Upper lobe of right lung (tissue), 1 donor: ENCODE data around the gene SCAMP1. TPM values are rescaled to one million over a fixed set of nuclear protein-coding genes. Genes with fewer than 3 reads are reported as not detected.

ENCODE experiments used
- ATAC-seq: fragments of 200-7000 bp; cut with Tn5 transposase; one replicate; pipeline ENCODE4 v1.9.1; 2020; ENCODE audit warnings: mild to moderate bottlenecking, moderate library complexity
- DNase-seq: peaks from one replicate; pipeline ENCODE4 v3.0.0-alpha.2; 2020
- H3K27ac ChIP-seq: fragments of 200-600 bp; one replicate; pipeline ENCODE4 v1.8.0; 2022
- H3K27me3 ChIP-seq: fragments of 200-600 bp; one replicate; pipeline ENCODE4 v1.8.0; 2022; ENCODE audit warnings: mild to moderate bottlenecking
- H3K36me3 ChIP-seq: fragments of 200-600 bp; one replicate; pipeline ENCODE4 v1.8.0; 2022
- H3K4me1 ChIP-seq: fragments of 200-600 bp; one replicate; pipeline ENCODE4 v1.8.0; 2022
- H3K4me3 ChIP-seq: fragments of 200-600 bp; one replicate; pipeline ENCODE4 v1.8.0; 2022; ENCODE audit warnings: mild to moderate bottlenecking
- H3K9me3 ChIP-seq: fragments of 200-600 bp; one replicate; pipeline ENCODE4 v1.8.0; 2022
- CTCF ChIP-seq: fragments of 200-600 bp; IDR thresholded peaks from one replicate; pipeline ENCODE4 v1.8.0; 2022; ENCODE audit warnings: antibody characterized with exemption
- intact Hi-C: fragments of 100-400 bp; cut with DNase I; formaldehyde crosslinking; loops from one replicate; pipeline ENCODE4 v1.11.0; 2022
- total RNA-seq: library from RNA; stranded (reverse); fragmentation: NEBNext Ultra II Directional; extraction: Animal tissue kit (Norgen Biotek cat#: 25700); gene quantifications from one replicate; pipeline ENCODE4 v1.2.1, GENCODE V29; 2021
- donor health status: DM: no; HTN: yes; CAD: no; lungs with severe emphysema.

SCAMP1 gene
- total RNA-seq, 1 donor from 2014 or later, result 35.9 TPM

- intact Hi-C loops, result no loop called here
- no peaks in the 10 kb centered on the region for H3K9me3 ChIP-seq
- peaks cover 22% of the 10 kb centered on the region for H3K4me1 ChIP-seq
- DNase-seq, result no peak
- H3K36me3 ChIP-seq, result no peaks in the 10 kb centered on the region
- ATAC-seq, result no peak
- peak overlapping the region; percentile 99 for H3K4me3 ChIP-seq
- peak overlapping the region; percentile 94 for H3K27ac ChIP-seq
- H3K27me3 ChIP-seq, result no peaks in the 10 kb centered on the region
- TF ChIP-seq CTCF, result no peak
Measured at GRCh38 chr5:78361631-78361993, 1.2 kb downstream of the SCAMP1 start.

GRCh38 chr5:78362220-78362619 is 1.8 kb downstream of the SCAMP1 start:
- no peaks in the 10 kb centered on the region for H3K27me3 ChIP-seq
- no peak overlapping the region for H3K4me3 ChIP-seq
- intact Hi-C loops, result no loop called here
- no peaks in the 10 kb centered on the region for H3K9me3 ChIP-seq
- DNase-seq (no peak), ATAC-seq (no peak)
- TF ChIP-seq CTCF, result no peak
- peaks cover 22% of the 10 kb centered on the region for H3K4me1 ChIP-seq
- H3K27ac ChIP-seq, result no peak overlapping the region
- no peaks in the 10 kb centered on the region for H3K36me3 ChIP-seq

DNA sequence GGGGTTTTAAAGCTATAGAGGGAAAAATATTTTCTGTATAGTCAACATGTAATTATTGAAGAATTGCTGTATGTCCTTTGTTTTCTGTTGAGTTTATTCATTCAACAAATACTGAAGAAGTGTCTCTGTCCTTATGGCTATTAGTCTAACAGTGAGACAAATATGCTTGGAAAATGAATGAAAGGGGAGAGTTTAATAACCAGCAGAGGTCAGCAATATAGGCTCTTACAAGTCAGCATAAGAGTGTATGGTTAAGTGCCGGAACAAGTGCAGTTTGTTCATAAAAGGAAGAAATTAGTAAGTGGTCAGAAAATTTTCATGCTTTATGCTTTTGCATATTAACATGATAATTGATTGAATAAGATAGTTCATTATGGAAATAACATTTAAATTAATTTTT is 3.6 kb downstream of the SCAMP1 start:
- Histone ChIP-seq H3K4me1 (peaks cover 17% of the 10 kb centered on the region), H3K36me3 (no peaks in the 10 kb centered on the region), H3K27me3 (no peaks in the 10 kb centered on the region), H3K4me3 (no peak overlapping the region), H3K9me3 (no peaks in the 10 kb centered on the region), H3K27ac (no peak overlapping the region)
- TF ChIP-seq CTCF, result no peak
- DNase-seq (no peak), ATAC-seq (no peak)
- intact Hi-C loops, result no loop called here

GRCh38 chr5:78367318-78367991 is 7.0 kb downstream of the SCAMP1 start:
- intact Hi-C loops, result no loop called here
- Histone ChIP-seq H3K36me3 (no peaks in the 10 kb centered on the region), H3K9me3 (no peaks in the 10 kb centered on the region), H3K4me3 (no peak overlapping the region), H3K4me1 (peaks cover 1% of the 10 kb centered on the region), H3K27me3 (no peaks in the 10 kb centered on the region), H3K27ac (no peak overlapping the region)
- ATAC-seq, result no peak
- DNase-seq, result no peak
- no peak for TF ChIP-seq CTCF

- H3K9me3 ChIP-seq, result no peaks in the 10 kb centered on the region
- no peak for DNase-seq
- intact Hi-C loops, result no loop called here
- no peak for TF ChIP-seq CTCF
- no peaks in the 10 kb centered on the region for H3K36me3 ChIP-seq
- no peak for ATAC-seq
- H3K27me3 ChIP-seq, result no peaks in the 10 kb centered on the region
- H3K4me3 ChIP-seq, result no peak overlapping the region
- no peak overlapping the region for H3K27ac ChIP-seq
- no peaks in the 10 kb centered on the region for H3K4me1 ChIP-seq
Measured at GRCh38 chr5:78369680-78370079, 9.3 kb downstream of the SCAMP1 start.

DNA sequence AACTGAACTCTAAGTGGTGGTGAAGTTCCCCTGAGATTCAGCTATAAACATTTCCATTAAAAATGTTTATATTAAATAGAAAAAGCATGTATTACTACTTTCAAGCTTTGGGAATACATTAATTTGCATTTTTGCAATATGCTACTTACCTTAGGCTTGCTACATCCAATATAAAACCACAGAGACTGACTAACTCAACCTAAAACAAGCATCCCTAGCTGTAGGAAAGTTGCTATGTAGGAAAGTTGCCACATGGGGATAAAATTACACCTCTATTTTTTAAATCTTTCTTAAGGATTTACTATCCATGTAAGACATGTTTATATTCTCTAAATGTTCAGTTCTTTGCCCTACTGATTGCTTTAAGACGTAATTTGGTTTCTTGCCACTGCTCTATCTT is 12.8 kb downstream of the SCAMP1 start:
- peaks cover 9% of the 10 kb centered on the region for H3K4me1 ChIP-seq
- no peaks in the 10 kb centered on the region for H3K27me3 ChIP-seq
- no peak for ATAC-seq
- no peaks in the 10 kb centered on the region for H3K9me3 ChIP-seq
- no peak for TF ChIP-seq CTCF
- H3K36me3 ChIP-seq, result no peaks in the 10 kb centered on the region
- intact Hi-C loops, result no loop called here
- no peak overlapping the region for H3K27ac ChIP-seq
- no peak for DNase-seq
- H3K4me3 ChIP-seq, result no peak overlapping the region
